ENCODE measurements around the gene EFHD2.

The EFHD2 gene

DNA sequence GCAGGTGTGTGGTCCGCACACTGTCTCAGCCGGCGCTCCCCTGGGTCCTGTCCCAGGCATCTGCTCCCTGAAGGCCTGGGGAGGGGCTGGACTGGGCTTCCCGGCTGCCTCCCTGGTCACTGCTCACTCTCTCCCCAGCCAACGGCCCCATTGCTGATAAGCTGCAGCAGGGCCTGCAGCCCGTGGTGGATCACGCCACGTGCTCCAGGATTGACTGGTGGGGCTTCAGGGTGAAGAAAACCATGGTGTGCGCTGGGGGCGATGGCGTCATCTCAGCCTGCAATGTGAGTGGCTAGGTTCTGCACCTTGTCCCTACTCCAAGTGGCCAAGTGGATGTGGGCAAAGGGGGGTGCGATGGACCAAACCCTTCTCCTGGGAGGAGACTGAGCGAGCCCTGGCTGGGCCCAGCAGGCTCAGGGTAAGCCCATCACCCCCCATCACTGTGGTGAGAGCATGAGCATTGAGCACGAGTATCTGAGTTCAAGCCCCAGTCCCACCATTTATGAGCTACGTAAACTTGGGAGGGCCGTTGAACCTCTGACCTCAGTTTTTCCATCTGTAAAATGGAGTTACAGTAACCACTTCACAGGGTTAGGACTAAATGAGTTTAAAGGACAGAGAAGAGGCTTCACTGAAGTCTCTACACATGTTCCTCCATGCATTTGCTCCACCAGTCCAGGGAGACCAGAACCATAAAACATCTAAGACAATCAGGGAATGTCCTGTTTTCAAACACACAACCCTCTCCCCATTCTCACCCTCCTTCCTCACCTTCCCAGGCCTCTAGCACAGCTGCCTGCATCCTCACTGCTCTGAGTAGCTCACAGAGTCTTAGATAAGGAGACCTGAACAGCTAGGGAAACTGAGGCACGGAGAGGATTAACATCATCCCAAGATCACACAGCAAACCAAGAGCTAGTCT is 35.0 kb downstream of the EFHD2 start:
- H3K23ac ChIP-seq (ENCODE audit: low read length) = no peak overlapping the region
- no peaks in the 10 kb centered on the region for H3K27me3 ChIP-seq (ENCODE audit: insufficient read depth, low read length)
- no peaks in the 10 kb centered on the region for H3K9me3 ChIP-seq (ENCODE audit: insufficient read depth, low read depth, low read length)
- no peaks in the 10 kb centered on the region for H3K36me3 ChIP-seq (ENCODE audit: control insufficient read depth in 1 of 2, insufficient read depth in 2 of 2, low read length in 2 of 2)
- no peak overlapping the region for H4K91ac ChIP-seq (ENCODE audit: low read depth, low read length)
- no peak overlapping the region for H4K12ac ChIP-seq (ENCODE audit: low read depth, low read length)
- no peak overlapping the region for H4K8ac ChIP-seq (ENCODE audit: low read depth, low read length)
- no peak overlapping the region for H3K4ac ChIP-seq (ENCODE audit: low read depth, low read length)
- H2AK5ac ChIP-seq (ENCODE audit: low read length) = no peak overlapping the region
- no peaks in the 10 kb centered on the region for H3K79me2 ChIP-seq (ENCODE audit: control insufficient read depth, insufficient read depth, low read length, poor library complexity)
- DNase-seq = no peak
- H2AFZ ChIP-seq (ENCODE audit: insufficient read depth, low read length, poor library complexity) = no peak overlapping the region
- no peak overlapping the region for H3K27ac ChIP-seq (ENCODE audit: low read depth, low read length)
- H3K4me3 ChIP-seq (ENCODE audit: low read depth, low read length) = no peak overlapping the region
- H3K79me1 ChIP-seq (ENCODE audit: low read length) = no peaks in the 10 kb centered on the region
- no peak overlapping the region for H3K14ac ChIP-seq (ENCODE audit: low read length)
- no peak overlapping the region for H2BK120ac ChIP-seq (ENCODE audit: insufficient read depth, low read length, poor library complexity)
- no peak overlapping the region for H2BK12ac ChIP-seq (ENCODE audit: low read length)
- WGBS (ENCODE audit: extremely low coverage, insufficient coverage, insufficient read length) = no CpG with 5 or more reads among the region's 17 CpGs
- H3K9ac ChIP-seq (ENCODE audit: low read length) = no peak overlapping the region
- H3K4me2 ChIP-seq (ENCODE audit: low read length) = no peak overlapping the region
- H2BK5ac ChIP-seq (ENCODE audit: low read depth, low read length, poor library complexity) = no peak overlapping the region
- no peaks in the 10 kb centered on the region for H3K4me1 ChIP-seq (ENCODE audit: control insufficient read depth in 1 of 2, insufficient read depth in 2 of 2, low read length in 2 of 2)
- no peak overlapping the region for H3K18ac ChIP-seq (ENCODE audit: low read length)

DNA sequence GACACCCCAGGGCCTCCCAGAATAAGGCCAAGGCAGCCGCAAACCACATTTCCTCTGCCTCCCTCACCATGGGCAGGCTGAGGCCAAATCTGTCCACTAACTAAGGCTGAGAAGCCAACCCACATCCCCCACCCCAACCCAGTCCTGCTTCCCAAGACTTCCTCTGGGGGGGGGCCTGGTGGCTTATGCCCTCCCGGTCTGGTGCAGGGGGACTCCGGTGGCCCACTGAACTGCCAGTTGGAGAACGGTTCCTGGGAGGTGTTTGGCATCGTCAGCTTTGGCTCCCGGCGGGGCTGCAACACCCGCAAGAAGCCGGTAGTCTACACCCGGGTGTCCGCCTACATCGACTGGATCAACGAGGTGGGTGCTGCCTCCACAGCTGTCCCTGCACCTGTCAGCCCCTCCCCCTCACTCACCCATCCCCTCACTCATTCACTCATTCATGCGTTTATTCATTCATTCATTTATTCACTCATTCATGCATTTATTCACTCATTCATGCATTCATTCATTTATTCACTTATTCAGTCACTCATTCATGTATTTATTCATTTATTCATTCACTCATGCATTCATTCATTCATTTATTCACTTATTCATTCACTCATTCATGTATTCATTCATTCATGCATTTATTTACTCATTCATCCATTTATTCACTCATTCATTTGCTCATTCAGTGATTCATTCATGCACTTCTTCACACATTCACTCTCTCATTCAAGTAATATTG is 35.9 kb downstream of the EFHD2 start:
- Histone ChIP-seq H3K27me3 (ENCODE audit: insufficient read depth, low read length) (no peaks in the 10 kb centered on the region), H3K4me1 (ENCODE audit: control insufficient read depth in 1 of 2, insufficient read depth in 2 of 2, low read length in 2 of 2) (no peaks in the 10 kb centered on the region), H2AFZ (ENCODE audit: insufficient read depth, low read length, poor library complexity) (no peak overlapping the region), H2BK120ac (ENCODE audit: insufficient read depth, low read length, poor library complexity) (no peak overlapping the region), H3K4ac (ENCODE audit: low read depth, low read length) (no peak overlapping the region), H3K27ac (ENCODE audit: low read depth, low read length) (no peak overlapping the region), H3K4me3 (ENCODE audit: low read depth, low read length) (no peak overlapping the region), H2AK5ac (ENCODE audit: low read length) (no peak overlapping the region), H3K36me3 (ENCODE audit: control insufficient read depth in 1 of 2, insufficient read depth in 2 of 2, low read length in 2 of 2) (no peaks in the 10 kb centered on the region), H3K9ac (ENCODE audit: low read length) (no peak overlapping the region), H4K91ac (ENCODE audit: low read depth, low read length) (no peak overlapping the region), H3K79me1 (ENCODE audit: low read length) (no peaks in the 10 kb centered on the region), H3K14ac (ENCODE audit: low read length) (no peak overlapping the region), H4K8ac (ENCODE audit: low read depth, low read length) (no peak overlapping the region), H3K4me2 (ENCODE audit: low read length) (no peak overlapping the region), H3K79me2 (ENCODE audit: control insufficient read depth, insufficient read depth, low read length, poor library complexity) (no peaks in the 10 kb centered on the region), H2BK12ac (ENCODE audit: low read length) (no peak overlapping the region), H2BK5ac (ENCODE audit: low read depth, low read length, poor library complexity) (no peak overlapping the region), H3K23ac (ENCODE audit: low read length) (no peak overlapping the region), H3K9me3 (ENCODE audit: insufficient read depth, low read depth, low read length) (no peaks in the 10 kb centered on the region), H4K12ac (ENCODE audit: low read depth, low read length) (no peak overlapping the region), H3K18ac (ENCODE audit: low read length) (no peak overlapping the region)
- no peak for DNase-seq
- no CpG with 5 or more reads among the region's 14 CpGs for WGBS (ENCODE audit: extremely low coverage, insufficient coverage, insufficient read length)

DNA sequence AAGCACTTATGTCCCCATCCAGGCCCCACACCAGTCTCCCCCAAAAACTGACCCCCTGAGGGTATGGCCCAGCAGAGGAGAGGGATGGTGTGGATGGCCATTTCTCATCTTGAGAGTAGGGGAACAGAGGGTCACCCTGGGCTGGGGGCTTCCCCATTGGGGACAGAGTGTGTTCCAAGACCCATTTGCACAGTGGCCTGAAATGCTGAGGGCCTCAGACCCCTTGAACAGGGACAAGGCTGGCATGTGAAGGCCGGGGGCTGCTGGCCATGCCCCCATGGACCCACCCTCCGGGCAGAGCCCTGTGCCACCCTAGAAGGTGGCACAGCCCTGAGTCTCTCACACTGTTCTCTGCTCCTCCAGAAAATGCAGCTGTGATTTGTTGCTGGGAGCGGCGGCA is 36.5 kb downstream of the EFHD2 start:
- no peak overlapping the region for H2BK12ac ChIP-seq (ENCODE audit: low read length)

DNA sequence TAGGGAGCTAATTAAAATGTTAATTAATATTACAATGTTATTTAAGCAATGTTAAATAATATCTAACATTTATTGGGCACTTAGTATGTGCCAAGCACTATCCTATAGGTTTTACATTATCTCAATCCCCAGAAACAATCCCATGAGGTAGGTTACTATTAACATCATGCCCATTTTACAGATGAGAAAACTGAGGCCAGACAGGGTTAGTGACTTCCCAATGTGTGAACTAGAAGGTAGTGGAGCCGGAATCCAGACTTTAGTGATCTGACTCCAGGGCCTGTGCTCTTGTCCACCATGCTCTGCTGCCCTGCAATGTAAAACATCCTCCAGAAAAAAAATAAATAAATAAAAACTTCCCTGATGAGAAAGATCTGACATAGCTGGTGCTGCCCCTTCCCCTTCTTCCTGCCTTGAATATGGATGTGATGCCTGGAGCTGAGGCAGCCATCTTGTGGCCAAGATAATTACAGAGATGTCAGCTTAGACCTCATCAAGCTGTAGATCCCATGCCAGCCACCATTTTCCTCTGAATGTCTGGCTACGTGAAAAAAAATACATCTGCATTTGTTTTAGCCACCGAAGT is 39.3 kb downstream of the EFHD2 start:
- Histone ChIP-seq H3K36me3 (ENCODE audit: control insufficient read depth in 1 of 2, insufficient read depth in 2 of 2, low read length in 2 of 2) (no peaks in the 10 kb centered on the region), H2AFZ (ENCODE audit: insufficient read depth, low read length, poor library complexity) (no peak overlapping the region), H3K4ac (ENCODE audit: low read depth, low read length) (no peak overlapping the region), H3K27me3 (ENCODE audit: insufficient read depth, low read length) (no peaks in the 10 kb centered on the region), H3K18ac (ENCODE audit: low read length) (no peak overlapping the region), H4K8ac (ENCODE audit: low read depth, low read length) (no peak overlapping the region), H3K14ac (ENCODE audit: low read length) (no peak overlapping the region), H4K12ac (ENCODE audit: low read depth, low read length) (no peak overlapping the region), H2BK5ac (ENCODE audit: low read depth, low read length, poor library complexity) (no peak overlapping the region), H3K9ac (ENCODE audit: low read length) (no peak overlapping the region), H2BK12ac (ENCODE audit: low read length) (no peak overlapping the region), H3K23ac (ENCODE audit: low read length) (no peak overlapping the region), H3K4me2 (ENCODE audit: low read length) (no peak overlapping the region), H2BK120ac (ENCODE audit: insufficient read depth, low read length, poor library complexity) (no peak overlapping the region), H4K91ac (ENCODE audit: low read depth, low read length) (no peak overlapping the region), H3K4me3 (ENCODE audit: low read depth, low read length) (no peak overlapping the region), H2AK5ac (ENCODE audit: low read length) (no peak overlapping the region), H3K27ac (ENCODE audit: low read depth, low read length) (no peak overlapping the region), H3K79me1 (ENCODE audit: low read length) (no peaks in the 10 kb centered on the region), H3K4me1 (ENCODE audit: control insufficient read depth in 1 of 2, insufficient read depth in 2 of 2, low read length in 2 of 2) (no peaks in the 10 kb centered on the region), H3K9me3 (ENCODE audit: insufficient read depth, low read depth, low read length) (peaks cover 4% of the 10 kb centered on the region), H3K79me2 (ENCODE audit: control insufficient read depth, insufficient read depth, low read length, poor library complexity) (no peaks in the 10 kb centered on the region)
- WGBS (ENCODE audit: extremely low coverage, insufficient coverage, insufficient read length) = no CpG with 5 or more reads among the region's 3 CpGs
- no peak for DNase-seq

More for the DNA sequence above, 36.5 kb downstream of the EFHD2 start:
- Histone ChIP-seq H4K12ac (ENCODE audit: low read depth, low read length) (no peak overlapping the region), H4K91ac (ENCODE audit: low read depth, low read length) (no peak overlapping the region), H3K27me3 (ENCODE audit: insufficient read depth, low read length) (no peaks in the 10 kb centered on the region), H3K18ac (ENCODE audit: low read length) (no peak overlapping the region), H2AFZ (ENCODE audit: insufficient read depth, low read length, poor library complexity) (no peak overlapping the region), H3K9ac (ENCODE audit: low read length) (no peak overlapping the region), H3K9me3 (ENCODE audit: insufficient read depth, low read depth, low read length) (no peaks in the 10 kb centered on the region), H3K14ac (ENCODE audit: low read length) (no peak overlapping the region), H3K4me2 (ENCODE audit: low read length) (no peak overlapping the region), H3K4me3 (ENCODE audit: low read depth, low read length) (no peak overlapping the region), H3K23ac (ENCODE audit: low read length) (no peak overlapping the region), H3K27ac (ENCODE audit: low read depth, low read length) (no peak overlapping the region), H4K8ac (ENCODE audit: low read depth, low read length) (no peak overlapping the region), H2BK5ac (ENCODE audit: low read depth, low read length, poor library complexity) (no peak overlapping the region), H3K4ac (ENCODE audit: low read depth, low read length) (no peak overlapping the region), H2AK5ac (ENCODE audit: low read length) (no peak overlapping the region), H3K79me1 (ENCODE audit: low read length) (no peaks in the 10 kb centered on the region), H3K79me2 (ENCODE audit: control insufficient read depth, insufficient read depth, low read length, poor library complexity) (no peaks in the 10 kb centered on the region), H3K36me3 (ENCODE audit: control insufficient read depth in 1 of 2, insufficient read depth in 2 of 2, low read length in 2 of 2) (no peaks in the 10 kb centered on the region), H3K4me1 (ENCODE audit: control insufficient read depth in 1 of 2, insufficient read depth in 2 of 2, low read length in 2 of 2) (no peaks in the 10 kb centered on the region), H2BK120ac (ENCODE audit: insufficient read depth, low read length, poor library complexity) (no peak overlapping the region)
- DNase-seq = no peak
- WGBS (ENCODE audit: extremely low coverage, insufficient coverage, insufficient read length) = no CpG with 5 or more reads among the region's 4 CpGs
